Measurements from ENCODE around the gene MMP21.

DNA sequence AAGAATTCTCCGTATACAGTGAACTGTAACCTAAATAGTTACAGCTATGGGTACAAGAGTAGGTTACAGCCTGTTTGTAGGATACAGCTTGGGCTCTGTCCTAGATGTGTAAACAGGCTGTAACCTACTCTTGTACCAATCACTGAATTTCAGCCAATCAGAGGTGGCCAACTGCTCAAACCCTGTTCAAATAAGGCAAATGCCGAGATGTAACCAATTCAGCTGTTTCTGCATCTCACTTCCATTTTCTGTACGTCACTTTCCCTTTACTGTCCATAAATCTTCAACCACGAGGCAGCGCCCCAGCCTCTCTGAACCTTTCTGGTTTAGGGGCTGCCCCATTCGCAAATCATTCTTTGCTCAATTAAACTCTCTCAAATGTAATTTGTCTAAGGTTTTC lies 8.3 kb upstream of the MMP21 start:
- no peak for TF ChIP-seq EZH2 (IDR thresholded peaks at IDR 0.05; ENCODE audit: borderline replicate concordance, low read length)
- TF ChIP-seq CTCF (conservative IDR thresholded peaks at IDR 0.05 in 1 of 2, IDR thresholded peaks at IDR 0.05 in 1 of 2; ENCODE audit: extremely low read depth in 1 of 2, insufficient read depth in 1 of 2, low read depth in 1 of 2, low read length in 2 of 2): no peak

Measured in mammary epithelial cell (primary cell).